GM12878 (cell line): Measurements from ENCODE around the gene DNASE1. TPM values are rescaled to one million over a fixed set of nuclear protein-coding genes. Genes with fewer than 3 reads are reported as not detected.

Experiments
- ATAC-seq: fragments of 200-7000 bp; cut with Tn5 transposase; 3 replicates; pipeline ENCODE4 v1.9.1; 2020; ENCODE audit warnings: mild to moderate bottlenecking, moderate library complexity
- BruUV-seq: library from RNA; stranded (reverse); fragments of 400-500 nt; replicated peaks from 2 replicates; lab custom pipeline; 2021; lab: Mats Ljungman, UMichigan
- CTCF ChIA-PET: fragments of 300-600 bp; sonication (Branson Sonifier 250); formaldehyde crosslinking; extraction: SDS; loops from one replicate; lab custom pipeline; 2021; ENCODE audit warnings: inconsistent platforms; lab: Yijun Ruan, JAX
- POLR2A ChIA-PET: fragments of 350-600 bp; formaldehyde crosslinking; extraction: SDS; loops from one replicate; lab custom pipeline; 2021; ENCODE audit warnings: inconsistent platforms; lab: Charles Lee
- RAD21 ChIA-PET: fragments of 300-600 bp; sonication (Branson Sonifier 250); formaldehyde crosslinking; loops from one replicate; lab custom pipeline; 2023; ENCODE audit warnings: antibody characterized with exemption; ENCODE audit not compliant: unreplicated experiment; lab: Charles Lee
- SMC1A ChIA-PET: fragments of 300-600 bp; sonication (Branson Sonifier 250); formaldehyde crosslinking; loops from one replicate; lab custom pipeline; 2023; ENCODE audit not compliant: unreplicated experiment, uncharacterized antibody; lab: Charles Lee
- DNase-seq: peaks from one replicate; pipeline ENCODE4 v3.0.0-alpha.2; 2011; ENCODE audit warnings: low read depth, low spot score
- FAIRE-seq: peaks from 3 replicates; lab custom pipeline; 2011; peaks lifted over from hg19 to GRCh38; lab: Jason Lieb, UNC
- H2AFZ ChIP-seq: 2 replicates; pipeline ENCODE4 v1.6.0; 2011; ENCODE audit warnings: low read depth, low read length, control low read depth; ENCODE audit not compliant: control insufficient read depth
- H3K27ac ChIP-seq: 2 replicates; pipeline ENCODE4 v1.5.1; 2011; ENCODE audit warnings: control low read depth; ENCODE audit not compliant: control insufficient read depth, insufficient read depth
- H3K27me3 ChIP-seq, 2 experiments: replicated peaks in 1 of 2; 2 replicates each; pipeline versions ENCODE4 v1.6.0 to v1.6.1; 2011; ENCODE audit warnings: low read length in 1 of 2; ENCODE audit not compliant: control insufficient read depth in 2 of 2, insufficient read depth in 2 of 2
- H3K36me3 ChIP-seq, 2 experiments: 2 replicates each; pipeline ENCODE4 v1.5.1; 2011; ENCODE audit warnings: low read length in 1 of 2; ENCODE audit not compliant: control insufficient read depth in 2 of 2, insufficient read depth in 2 of 2
- H3K4me1 ChIP-seq: 2 replicates; pipeline ENCODE4 v1.6.1; 2011; ENCODE audit warnings: mild to moderate bottlenecking, low read length, moderate library complexity, mixed read lengths; ENCODE audit not compliant: control insufficient read depth, insufficient read depth
- H3K4me2 ChIP-seq: 2 replicates; pipeline ENCODE4 v1.6.0; 2011; ENCODE audit warnings: control low read depth; ENCODE audit not compliant: control insufficient read depth, insufficient read depth
- H3K4me3 ChIP-seq: fragments of 200-600 bp; sonication (generic); 2 replicates; pipeline ENCODE4 v1.5.1; 2016
- H3K79me2 ChIP-seq: 2 replicates; pipeline ENCODE4 v1.6.0; 2011; ENCODE audit warnings: low read length; ENCODE audit not compliant: control insufficient read depth, insufficient read depth
- H3K9ac ChIP-seq: 2 replicates; pipeline ENCODE4 v1.8.0; 2011; ENCODE audit warnings: low read length, control low read depth, mixed read lengths; ENCODE audit not compliant: control insufficient read depth, insufficient read depth
- H3K9me3 ChIP-seq: replicated peaks from 3 replicates; pipeline ENCODE4 v1.5.1; 2011; ENCODE audit warnings: mild to moderate bottlenecking, low read length; ENCODE audit not compliant: control insufficient read depth, insufficient read depth
- H4K20me1 ChIP-seq: 2 replicates; pipeline ENCODE4 v1.6.0; 2011; ENCODE audit not compliant: control insufficient read depth, insufficient read depth
- BCL11A ChIP-seq: IDR thresholded peaks from 2 replicates; pipeline ENCODE4 v1.6.1; 2011; ENCODE audit warnings: low read depth, low read length
- FOXM1 ChIP-seq: IDR thresholded peaks from 2 replicates; pipeline ENCODE4 v1.6.1; 2012; ENCODE audit warnings: low read depth, mild to moderate bottlenecking, inconsistent platforms, low read length, moderate library complexity
- GATAD2B ChIP-seq: fragments of 450-650 bp; conservative IDR thresholded peaks from 2 replicates; pipeline ENCODE4 v1.6.1; 2017; ENCODE audit warnings: low read depth, mild to moderate bottlenecking, moderate library complexity
- HDAC2 ChIP-seq: fragments of 200-600 bp; sonication (generic); IDR thresholded peaks from 2 replicates; pipeline ENCODE4 v1.6.1; 2017
- IKZF1 ChIP-seq: fragments of 450-650 bp; conservative IDR thresholded peaks from 2 replicates; pipeline ENCODE4 v1.6.1; 2017; ENCODE audit warnings: antibody characterized with exemption, mild to moderate bottlenecking
- SIN3A ChIP-seq: IDR thresholded peaks from 2 replicates; pipeline ENCODE4 v1.6.1; 2012; ENCODE audit warnings: low read depth, low read length, improper control_type of control experiment
- SMAD5 ChIP-seq: IDR thresholded peaks from 2 replicates; pipeline ENCODE4 v1.6.1; 2016; ENCODE audit warnings: antibody characterized with exemption, low read depth
- STAT3 ChIP-seq: IDR thresholded peaks from 2 replicates; pipeline ENCODE4 v1.6.1; 2011; ENCODE audit warnings: low read depth, low read length, improper control_type of control experiment
- YBX1 ChIP-seq: fragments of 450-650 bp; IDR thresholded peaks from 2 replicates; pipeline ENCODE4 v1.6.1; 2016; ENCODE audit warnings: antibody characterized with exemption
- WGBS: methylation state at CpG from one replicate; pipeline ENCODE4 v1.1.6; 2016; ENCODE audit warnings: low lambda C conversion rate; ENCODE audit not compliant: insufficient replicate concordance, insufficient coverage; ENCODE audit errors: missing lambda C conversion rate; 5-methylcytosine and 5-hydroxymethylcytosine counted together
- in situ Hi-C: fragments of 300-500 bp; cut with MboI; formaldehyde crosslinking; loops from 9 replicates; pipeline ENCODE4 v1.14.3; 2018; ENCODE audit warnings: mixed read lengths
- intact Hi-C: fragments of 100-400 bp; cut with micrococcal nuclease; formaldehyde crosslinking; loops from one replicate; pipeline ENCODE4 v1.14.2; 2022; ENCODE audit not compliant: unreplicated experiment
- polyA plus RNA-seq, 11 experiments: library from polyadenylated mRNA; depleted of rRNA in 4 of 11; unstranded in 6 of 11; stranded (reverse) in 5 of 11; fragments of >200 nt; fragmentation: Nextera tagmentation in 4 of 11; fragmentation: Illumina TruSeq in 1 of 11; extraction: Ambion mirVana in 4 of 11; extraction: Trizol in 1 of 11; gene quantifications; 1 replicate in 1 of 11; 2 replicates in 10 of 11; pipeline versions ENCODE4 v1.2.1 to v1.2.3, GENCODE V29; 2011 to 2016; ENCODE audit warnings: inconsistent platforms in 2 of 11, missing spikeins in 2 of 11, low read depth in 1 of 11
- total RNA-seq, 4 experiments: library from RNA; depleted of rRNA in 3 of 4; stranded (reverse); fragments of >200 nt in 3 of 4; fragmentation: Illumina TruSeq in 1 of 4; extraction: Trizol in 1 of 4; gene quantifications; 2 replicates each; pipeline versions ENCODE4 v1.2.1 to v1.2.3, GENCODE V29; 2013 to 2021
- TF ChIP-seq, protein P1 (sequence below): fragments of 450-650 bp; IDR thresholded peaks from 2 replicates; pipeline ENCODE4 v1.6.1; 2018; ENCODE audit warnings: mild to moderate bottlenecking, low read depth, moderate library complexity; ENCODE audit not compliant: partially characterized antibody

The DNASE1 gene
- total and polyA plus RNA-seq, 10 of the 15 experiments (the other 5 are each of a cell fraction or from before 2014, with no cell fraction given): 0.23 to 12.0 (median 7.9) TPM

- no peaks in the 10 kb centered on the region for H3K27me3 ChIP-seq
- in situ Hi-C loops (no loop called here), intact Hi-C loops (no loop called here)
- WGBS: 94% methylated on average over 18 of the region's 18 CpGs
- H3K4me1 ChIP-seq: no peaks in the 10 kb centered on the region
- H3K27ac ChIP-seq: no peak overlapping the region
- ChIA-PET RAD21 (no interaction called here), CTCF (no interaction called here), SMC1A (no interaction called here), POLR2A (no interaction called here)
- H3K36me3 ChIP-seq: peaks cover 18 to 40% of the 10 kb centered on the region in 2 experiments; a peak in 3 of 4 replicates
- FAIRE-seq: no peak
- H3K9me3 ChIP-seq: no peaks in the 10 kb centered on the region
- no TSS peak for BruUV-seq
- no peak for ATAC-seq
- no peaks in the 10 kb centered on the region; the same call in 1 of the 2 replicates for H4K20me1 ChIP-seq
- no peak overlapping the region for H3K9ac ChIP-seq
- H2AFZ ChIP-seq: no peak overlapping the region
- H3K79me2 ChIP-seq: no peaks in the 10 kb centered on the region
- H3K4me2 ChIP-seq: no peak overlapping the region
- DNase-seq: no peak
- H3K4me3 ChIP-seq: no peak overlapping the region
- no peak for TF ChIP-seq BCL11A
- no peak for TF ChIP-seq GATAD2B
- no peak for TF ChIP-seq FOXM1
- TF ChIP-seq, protein P1, sequence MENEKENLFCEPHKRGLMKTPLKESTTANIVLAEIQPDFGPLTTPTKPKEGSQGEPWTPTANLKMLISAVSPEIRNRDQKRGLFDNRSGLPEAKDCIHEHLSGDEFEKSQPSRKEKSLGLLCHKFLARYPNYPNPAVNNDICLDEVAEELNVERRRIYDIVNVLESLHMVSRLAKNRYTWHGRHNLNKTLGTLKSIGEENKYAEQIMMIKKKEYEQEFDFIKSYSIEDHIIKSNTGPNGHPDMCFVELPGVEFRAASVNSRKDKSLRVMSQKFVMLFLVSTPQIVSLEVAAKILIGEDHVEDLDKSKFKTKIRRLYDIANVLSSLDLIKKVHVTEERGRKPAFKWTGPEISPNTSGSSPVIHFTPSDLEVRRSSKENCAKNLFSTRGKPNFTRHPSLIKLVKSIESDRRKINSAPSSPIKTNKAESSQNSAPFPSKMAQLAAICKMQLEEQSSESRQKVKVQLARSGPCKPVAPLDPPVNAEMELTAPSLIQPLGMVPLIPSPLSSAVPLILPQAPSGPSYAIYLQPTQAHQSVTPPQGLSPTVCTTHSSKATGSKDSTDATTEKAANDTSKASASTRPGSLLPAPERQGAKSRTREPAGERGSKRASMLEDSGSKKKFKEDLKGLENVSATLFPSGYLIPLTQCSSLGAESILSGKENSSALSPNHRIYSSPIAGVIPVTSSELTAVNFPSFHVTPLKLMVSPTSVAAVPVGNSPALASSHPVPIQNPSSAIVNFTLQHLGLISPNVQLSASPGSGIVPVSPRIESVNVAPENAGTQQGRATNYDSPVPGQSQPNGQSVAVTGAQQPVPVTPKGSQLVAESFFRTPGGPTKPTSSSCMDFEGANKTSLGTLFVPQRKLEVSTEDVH: no peak
- no peak for TF ChIP-seq HDAC2
- no peak for TF ChIP-seq YBX1
- TF ChIP-seq STAT3: no peak
- no peak for TF ChIP-seq IKZF1
- no peak for TF ChIP-seq SMAD5
- TF ChIP-seq SIN3A: no peak
- TF ChIP-seq, all 136 proteins: peak for 0
Measured at GRCh38 chr16:3673201-3673600, 18.7 kb downstream of the DNASE1 start.
